Measurements from ENCODE around the gene LY6G6D.

GRCh38 chr6:31725502-31726350 is 10.6 kb downstream of the LY6G6D start:
- TF ChIP-seq EZH2phosphoT487 (IDR thresholded peaks at IDR 0.05; ENCODE audit: borderline replicate concordance, low read length): no peak
- no peak for TF ChIP-seq CTCF (conservative IDR thresholded peaks at IDR 0.05; ENCODE audit: low read depth, low read length)
- TF ChIP-seq EZH2 (IDR thresholded peaks at IDR 0.05; ENCODE audit: low read length, unreplicated experiment): no peak

All from PC-3 (cell line).